Measurements from ENCODE around the gene NAT10. TPM values are rescaled to one million over a fixed set of nuclear protein-coding genes. Genes with fewer than 3 reads are reported as not detected.

Gene NAT10
- total RNA-seq, 2 donors from 2014 or later: 59.7 to 61.0 TPM

GRCh38 chr11:34098813-34099212 lies 6.6 kb upstream of the NAT10 start:
- Mint-ChIP-seq H3K4me3 (no peak overlapping the region), H3K4me1 (no peaks in the 10 kb centered on the region), H3K27me3 (ENCODE audit: insufficient read depth) (no peaks in the 10 kb centered on the region), H3K36me3 (ENCODE audit: low read depth) (peaks cover 69% of the 10 kb centered on the region), H3K9me3 (no peaks in the 10 kb centered on the region), H3K27ac (no peak overlapping the region)
- TF ChIP-seq, protein P1, sequence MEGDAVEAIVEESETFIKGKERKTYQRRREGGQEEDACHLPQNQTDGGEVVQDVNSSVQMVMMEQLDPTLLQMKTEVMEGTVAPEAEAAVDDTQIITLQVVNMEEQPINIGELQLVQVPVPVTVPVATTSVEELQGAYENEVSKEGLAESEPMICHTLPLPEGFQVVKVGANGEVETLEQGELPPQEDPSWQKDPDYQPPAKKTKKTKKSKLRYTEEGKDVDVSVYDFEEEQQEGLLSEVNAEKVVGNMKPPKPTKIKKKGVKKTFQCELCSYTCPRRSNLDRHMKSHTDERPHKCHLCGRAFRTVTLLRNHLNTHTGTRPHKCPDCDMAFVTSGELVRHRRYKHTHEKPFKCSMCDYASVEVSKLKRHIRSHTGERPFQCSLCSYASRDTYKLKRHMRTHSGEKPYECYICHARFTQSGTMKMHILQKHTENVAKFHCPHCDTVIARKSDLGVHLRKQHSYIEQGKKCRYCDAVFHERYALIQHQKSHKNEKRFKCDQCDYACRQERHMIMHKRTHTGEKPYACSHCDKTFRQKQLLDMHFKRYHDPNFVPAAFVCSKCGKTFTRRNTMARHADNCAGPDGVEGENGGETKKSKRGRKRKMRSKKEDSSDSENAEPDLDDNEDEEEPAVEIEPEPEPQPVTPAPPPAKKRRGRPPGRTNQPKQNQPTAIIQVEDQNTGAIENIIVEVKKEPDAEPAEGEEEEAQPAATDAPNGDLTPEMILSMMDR (conservative IDR thresholded peaks at IDR 0.05): no peak
- no peak for DNase-seq
- H3K36me3 ChIP-seq (ENCODE audit: control insufficient read depth, insufficient read depth, low read length): peaks cover 93% of the 10 kb centered on the region
- WGBS, 2 experiments (ENCODE audit: insufficient coverage in 1 of 2, insufficient read length in 1 of 2): 98 to 100% methylated on average over 1 to 2 of the region's 2 CpGs
- no peaks in the 10 kb centered on the region for H3K27me3 ChIP-seq (ENCODE audit: control insufficient read depth, insufficient read depth, low read length, poor library complexity, severe bottlenecking)
- no peak overlapping the region for H3K27ac ChIP-seq (ENCODE audit: low read depth, low read length)
- H3K4me1 ChIP-seq (ENCODE audit: control insufficient read depth, insufficient read depth, low read length): no peaks in the 10 kb centered on the region
- no peak overlapping the region for H3K9ac ChIP-seq (ENCODE audit: extremely low read depth, low read length, poor library complexity, severe bottlenecking)
- no peaks in the 10 kb centered on the region for H3K9me3 ChIP-seq (ENCODE audit: control insufficient read depth, low read length)
- no peak overlapping the region for H3K4me3 ChIP-seq (ENCODE audit: low read length)

DNA sequence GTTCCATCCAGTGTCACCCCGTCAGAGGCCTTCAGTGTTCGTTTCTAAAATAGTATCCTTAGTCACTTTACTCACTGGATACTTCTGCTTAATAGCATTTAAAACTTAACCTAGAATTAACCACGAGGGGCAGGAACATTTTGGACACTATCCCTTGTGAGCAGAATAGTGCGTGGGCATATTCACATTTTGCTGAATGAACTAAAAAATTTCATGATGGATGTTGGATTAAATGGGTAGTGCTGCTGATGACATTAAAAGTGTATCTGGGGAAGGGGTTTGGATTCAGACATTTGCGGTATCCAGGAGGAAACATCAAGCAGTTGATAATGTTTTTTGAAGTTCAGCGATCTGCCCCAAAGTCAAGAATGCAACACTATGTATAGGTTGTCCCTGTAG lies 750 bp upstream of the NAT10 start:
- H3K4me1 ChIP-seq (ENCODE audit: control insufficient read depth, insufficient read depth, low read length): no peaks in the 10 kb centered on the region
- DNase-seq: no peak
- peaks cover 52% of the 10 kb centered on the region for H3K36me3 ChIP-seq (ENCODE audit: control insufficient read depth, insufficient read depth, low read length)
- peak overlapping the region; percentile 91 for H3K27ac ChIP-seq (ENCODE audit: low read depth, low read length)
- TF ChIP-seq, protein P1 (conservative IDR thresholded peaks at IDR 0.05): no peak
- Mint-ChIP-seq H3K36me3 (ENCODE audit: low read depth) (peaks cover 26% of the 10 kb centered on the region), H3K4me1 (peaks cover 16% of the 10 kb centered on the region), H3K27me3 (ENCODE audit: insufficient read depth) (no peaks in the 10 kb centered on the region), H3K4me3 (peak overlapping the region; percentile 94), H3K27ac (peak overlapping the region; percentile 99), H3K9me3 (no peaks in the 10 kb centered on the region)
- H3K9me3 ChIP-seq (ENCODE audit: control insufficient read depth, low read length): no peaks in the 10 kb centered on the region
- H3K27me3 ChIP-seq (ENCODE audit: control insufficient read depth, insufficient read depth, low read length, poor library complexity, severe bottlenecking): no peaks in the 10 kb centered on the region
- H3K4me3 ChIP-seq (ENCODE audit: low read length): peak overlapping the region; percentile 92
- H3K9ac ChIP-seq (ENCODE audit: extremely low read depth, low read length, poor library complexity, severe bottlenecking): peak overlapping the region; percentile 89
- 34 to 48% methylated on average over 5 to 6 of the region's 6 CpGs for WGBS, 2 experiments (ENCODE audit: insufficient coverage in 1 of 2, insufficient read length in 1 of 2)

DNA sequence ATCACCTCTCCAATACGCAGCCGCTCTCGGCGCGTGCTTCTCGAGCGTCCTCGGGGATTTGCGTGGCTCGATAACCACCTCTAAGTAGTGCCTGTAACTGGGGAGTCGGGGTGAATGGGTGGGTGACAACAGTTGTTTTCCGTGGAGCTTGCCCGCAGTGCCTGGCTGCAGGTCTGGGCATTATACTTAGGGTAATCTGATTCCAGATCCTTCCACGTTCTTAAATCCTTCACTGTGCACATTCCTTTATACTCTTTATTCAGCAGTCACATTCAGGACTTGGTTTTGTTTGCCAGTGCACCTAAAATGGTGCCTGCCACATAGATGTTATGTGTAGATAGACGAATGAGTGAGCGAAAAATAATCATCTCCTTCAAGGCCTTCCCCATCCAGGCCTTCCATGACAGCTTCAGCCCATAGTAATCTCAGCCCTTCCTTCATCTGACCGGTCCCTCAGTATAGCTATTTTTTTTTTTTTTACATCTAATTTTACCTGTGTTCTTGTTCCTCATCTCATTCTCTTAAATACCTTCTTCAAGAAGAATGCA lies 602 bp downstream of the NAT10 start:
- H3K27ac Mint-ChIP-seq: peak overlapping the region; percentile 99

More for the DNA sequence above, 602 bp downstream of the NAT10 start:
- TF ChIP-seq, protein P1 (conservative IDR thresholded peaks at IDR 0.05): no peak
- H3K9ac ChIP-seq (ENCODE audit: extremely low read depth, low read length, poor library complexity, severe bottlenecking): peak overlapping the region; percentile 89
- H3K36me3 ChIP-seq (ENCODE audit: control insufficient read depth, insufficient read depth, low read length): peaks cover 53% of the 10 kb centered on the region
- H3K4me3 Mint-ChIP-seq: peak overlapping the region; percentile 94
- H3K27me3 Mint-ChIP-seq (ENCODE audit: insufficient read depth): no peaks in the 10 kb centered on the region
- WGBS, 2 experiments (ENCODE audit: insufficient coverage in 1 of 2, insufficient read length in 1 of 2): 4 to 40% methylated on average over 3 to 17 of the region's 17 CpGs
- no peaks in the 10 kb centered on the region for H3K4me1 ChIP-seq (ENCODE audit: control insufficient read depth, insufficient read depth, low read length)
- DNase-seq: no peak
- no peaks in the 10 kb centered on the region for H3K9me3 ChIP-seq (ENCODE audit: control insufficient read depth, low read length)
- H3K9me3 Mint-ChIP-seq: no peaks in the 10 kb centered on the region
- peak overlapping the region; percentile 80 for H3K27ac ChIP-seq (ENCODE audit: low read depth, low read length)
- no peaks in the 10 kb centered on the region for H3K27me3 ChIP-seq (ENCODE audit: control insufficient read depth, insufficient read depth, low read length, poor library complexity, severe bottlenecking)
- peak overlapping the region; percentile 92 for H3K4me3 ChIP-seq (ENCODE audit: low read length)
- H3K36me3 Mint-ChIP-seq (ENCODE audit: low read depth): peaks cover 18% of the 10 kb centered on the region
- H3K4me1 Mint-ChIP-seq: peaks cover 16% of the 10 kb centered on the region

All from endodermal cell (in vitro differentiated cells).